ENCODE results near the gene TCF7L2.

The TCF7L2 gene

GRCh38 chr10:113018034-113018433, 68.0 kb downstream of the TCF7L2 start:
- no peak overlapping the region for H3K4me3 ChIP-seq (replicated peaks; ENCODE audit: low read depth, low read length)
- no peak for TF ChIP-seq CTCF (IDR thresholded peaks at IDR 0.05; ENCODE audit: low read depth, low read length, missing control alignments)
- DNase-seq (ENCODE audit: extremely low read depth, low read depth) = no peak

GRCh38 chr10:113019096-113019495, 69.0 kb downstream of the TCF7L2 start:
- no peak for DNase-seq (ENCODE audit: extremely low read depth, low read depth)
- no peak for TF ChIP-seq CTCF (IDR thresholded peaks at IDR 0.05; ENCODE audit: low read depth, low read length, missing control alignments)
- H3K4me3 ChIP-seq (replicated peaks; ENCODE audit: low read depth, low read length) = no peak overlapping the region

- no peak for DNase-seq (ENCODE audit: extremely low read depth, low read depth)
- no peak overlapping the region for H3K4me3 ChIP-seq (replicated peaks; ENCODE audit: low read depth, low read length)
- no peak for TF ChIP-seq CTCF (IDR thresholded peaks at IDR 0.05; ENCODE audit: low read depth, low read length, missing control alignments)
These were observed 69.8 kb downstream of the TCF7L2 start for GRCh38 chr10:113019692-113020474.

GRCh38 chr10:113020475-113020753, 70.4 kb downstream of the TCF7L2 start:
- no peak for DNase-seq (ENCODE audit: extremely low read depth, low read depth)
- no peak for TF ChIP-seq CTCF (IDR thresholded peaks at IDR 0.05; ENCODE audit: low read depth, low read length, missing control alignments)
- no peak overlapping the region for H3K4me3 ChIP-seq (replicated peaks; ENCODE audit: low read depth, low read length)

- DNase-seq (ENCODE audit: extremely low read depth, low read depth) = no peak
- no peak overlapping the region for H3K4me3 ChIP-seq (replicated peaks; ENCODE audit: low read depth, low read length)
- TF ChIP-seq CTCF (IDR thresholded peaks at IDR 0.05; ENCODE audit: low read depth, low read length, missing control alignments) = no peak
These were observed 70.8 kb downstream of the TCF7L2 start for GRCh38 chr10:113020838-113021237.

GRCh38 chr10:113021268-113022040, 71.4 kb downstream of the TCF7L2 start:
- no peak overlapping the region for H3K4me3 ChIP-seq (replicated peaks; ENCODE audit: low read depth, low read length)
- TF ChIP-seq CTCF (IDR thresholded peaks at IDR 0.05; ENCODE audit: low read depth, low read length, missing control alignments) = no peak
- DNase-seq (ENCODE audit: extremely low read depth, low read depth) = no peak

Measured in HFF-Myc (cell line).